ENCODE measurements around the gene LRRC63.

- TF ChIP-seq CTCF (IDR thresholded peaks at IDR 0.05) (peak in 2 of 3 donors; percentile 34 to 49), POLR2AphosphoS5 (IDR thresholded peaks at IDR 0.05) (no peak)
Measured at GRCh38 chr13:46288570-46289259, 77.0 kb downstream of the LRRC63 start.
